Activated CD4-positive, alpha-beta T cell treated with anti-CD3 and anti-CD28 coated beads, Interleukin-2, Interleukin-6, amounts not matched to agents 100 ng/mL and 50 ng/mL, durations not matched to agents 16 hours and 8 hours (primary cell): ENCODE results near the gene CCDC18.
A peak's percentile ranks its signal among the peaks of the same experiment; 100 is the strongest.
"Not testable (repeated sequence)": the region's sequence is repeated elsewhere in the genome, so short reads cannot be mapped to it uniquely, and the experiment has no call there.

Experiments
- DNase-seq: peaks from one replicate; pipeline ENCODE4 v3.0.0-alpha.2; 2020

The CCDC18 gene

DNA sequence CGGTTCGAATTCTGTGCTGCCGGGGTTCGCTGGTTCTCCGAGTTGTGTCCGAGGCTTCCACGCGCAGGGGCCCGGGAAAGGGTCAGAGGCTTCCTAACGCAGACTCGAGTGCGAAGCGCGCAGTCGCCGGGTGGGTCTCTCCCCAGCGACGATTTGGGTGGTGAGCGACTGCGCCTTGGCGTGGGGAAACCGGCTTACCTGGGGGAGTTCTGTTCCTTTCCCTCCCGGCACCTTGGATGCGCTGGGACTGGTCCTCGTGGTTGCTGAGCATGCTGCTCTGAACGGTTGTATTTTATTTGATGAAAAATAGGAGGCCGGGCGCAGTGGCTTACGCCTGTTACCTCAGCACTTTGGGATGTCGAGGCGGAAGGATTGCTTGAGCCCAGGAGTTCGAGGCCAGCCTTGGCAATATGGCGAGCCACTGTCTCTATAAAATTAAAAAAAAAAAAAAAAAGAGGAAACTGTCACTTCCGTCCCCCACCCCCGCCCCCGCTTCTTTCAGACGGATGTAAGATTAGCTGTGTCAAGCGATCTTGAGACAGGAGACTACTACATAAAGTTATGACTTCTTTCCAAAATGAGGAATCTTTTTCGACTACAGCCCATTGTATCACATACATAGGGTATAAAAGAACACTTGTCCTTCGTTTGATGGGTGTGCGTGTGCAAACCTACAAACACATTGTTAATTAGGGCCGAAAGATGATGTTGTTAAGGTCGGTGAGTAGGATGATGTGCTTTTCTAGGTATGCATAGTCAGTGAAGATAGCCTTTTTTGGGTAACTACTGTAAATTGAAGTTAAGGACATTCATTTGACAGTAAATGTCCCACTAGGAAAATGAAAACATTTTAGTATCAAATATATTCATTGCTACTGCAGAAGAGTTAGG lies at the start of gene CCDC18:
Gene CCDC18, plus strand, starts transcription at position 2 of the 891 bp plus-strand sequence. CDS start 2,638 bp downstream, outside the sequence.
- DNase-seq, result peak; percentile 61

- no peak for DNase-seq
Measured at GRCh38 chr1:93132638-93133037, 47.9 kb upstream of the CCDC18 start.

DNA sequence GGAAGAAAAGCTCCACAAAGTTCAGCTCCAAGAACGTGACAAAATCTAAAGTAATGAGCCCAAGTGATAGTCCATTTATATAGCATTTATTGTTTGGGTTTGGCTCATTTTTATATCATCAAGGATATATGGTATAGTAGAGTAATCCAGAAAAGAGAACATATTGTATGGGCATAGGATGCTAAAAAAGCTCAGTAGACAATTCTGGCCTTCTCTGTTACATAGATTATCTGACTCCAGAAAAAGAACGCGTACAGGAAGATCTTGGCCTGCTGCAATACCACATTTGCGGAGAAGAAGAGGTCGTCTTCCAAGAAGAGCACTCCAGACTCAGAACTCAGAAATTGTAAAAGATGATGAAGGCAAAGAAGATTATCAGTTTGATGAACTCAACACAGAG lies 44.1 kb upstream of the CCDC18 start:
- no peak for DNase-seq

- no peak for DNase-seq
Measured at GRCh38 chr1:93137604-93138292, 42.8 kb upstream of the CCDC18 start.

GRCh38 chr1:93140106-93140505 lies 40.4 kb upstream of the CCDC18 start:
- DNase-seq, result no peak

DNA sequence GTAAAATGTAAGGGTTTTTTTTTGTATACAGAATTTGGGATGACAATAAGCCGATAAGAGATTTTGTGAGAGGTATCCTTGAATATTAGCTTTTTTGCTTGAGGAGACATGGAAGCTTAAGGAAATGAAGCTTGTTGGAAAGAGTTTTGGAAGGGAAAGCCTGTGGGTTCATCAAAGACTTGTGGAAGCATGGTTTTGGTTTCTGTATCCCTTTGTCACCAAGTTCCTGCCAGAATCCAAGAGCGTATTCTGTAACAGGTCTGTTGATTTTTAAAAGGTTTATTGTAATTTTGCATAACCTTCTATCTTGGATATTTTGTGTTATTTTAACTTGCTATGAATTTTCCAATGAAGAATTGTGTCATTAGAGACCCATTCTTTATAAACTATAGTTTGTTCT lies 38.4 kb upstream of the CCDC18 start:
- no peak for DNase-seq

DNA sequence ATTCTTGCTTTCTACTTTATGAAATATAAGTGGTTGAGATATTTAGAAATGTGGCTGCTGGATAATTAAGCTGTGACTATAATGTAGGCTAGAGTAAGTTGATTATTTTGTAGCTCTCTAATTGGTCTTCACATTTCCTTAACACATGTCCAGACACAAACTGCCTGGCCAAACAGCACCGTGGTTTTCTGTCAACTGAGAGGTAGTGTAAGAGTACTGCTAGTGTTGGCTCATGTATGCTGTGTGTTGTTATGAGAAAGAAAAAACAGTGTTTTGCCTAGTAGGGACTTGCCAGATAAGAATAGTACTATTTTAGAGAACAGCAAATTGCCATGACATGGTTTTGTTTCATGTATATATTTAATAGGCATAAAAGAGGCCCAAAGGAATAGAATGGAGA lies 37.4 kb upstream of the CCDC18 start:
- no peak for DNase-seq

- DNase-seq, result no peak
Measured at GRCh38 chr1:93143769-93144168, 36.8 kb upstream of the CCDC18 start.

GRCh38 chr1:93148001-93148400 lies 32.5 kb upstream of the CCDC18 start:
- no peak for DNase-seq

DNA sequence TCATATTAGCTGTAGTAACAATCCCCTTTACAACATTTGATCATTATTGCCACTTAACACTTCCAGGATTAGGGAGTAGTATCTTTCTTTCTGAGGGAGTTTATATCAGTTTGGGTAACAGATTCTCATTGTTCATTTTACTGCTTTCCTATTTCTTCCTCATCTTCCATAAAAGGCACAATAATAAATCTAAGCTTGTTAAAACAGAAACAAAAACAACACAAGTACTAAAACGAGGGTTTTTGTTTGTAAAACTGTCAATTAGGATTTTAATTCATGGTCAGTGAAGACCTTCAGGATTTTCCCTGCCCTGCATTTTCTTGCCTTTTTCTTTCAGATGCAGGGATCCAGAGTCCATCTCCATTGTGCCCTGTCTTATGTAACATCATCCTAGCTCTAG lies 29.8 kb upstream of the CCDC18 start:
- no peak for DNase-seq

GRCh38 chr1:93151474-93151873 lies 29.1 kb upstream of the CCDC18 start:
- DNase-seq, result no peak

DNA sequence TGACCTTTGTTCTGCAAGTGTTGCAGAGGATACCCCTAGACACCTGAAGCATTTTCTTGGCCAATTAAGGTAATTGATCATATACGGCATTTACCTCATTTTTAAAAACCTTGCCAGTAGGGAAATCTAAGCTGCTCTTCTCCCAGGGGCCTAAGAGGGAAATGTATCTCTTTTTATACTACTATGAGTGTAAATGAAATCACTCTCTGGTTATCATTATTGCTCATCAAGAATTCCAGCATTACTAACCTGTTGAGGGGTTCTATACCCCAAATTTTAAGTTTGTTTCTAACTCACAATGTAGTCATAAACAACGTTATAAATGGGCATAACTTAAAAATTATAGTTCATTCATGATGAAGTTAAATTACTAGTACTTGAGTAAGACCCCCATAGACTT lies 27.7 kb upstream of the CCDC18 start:
- no peak for DNase-seq

- no peak for DNase-seq
Measured at GRCh38 chr1:93154898-93155297, 25.6 kb upstream of the CCDC18 start.

- peak; percentile 22 for DNase-seq
Measured at GRCh38 chr1:93155335-93155734, 25.2 kb upstream of the CCDC18 start.

DNA sequence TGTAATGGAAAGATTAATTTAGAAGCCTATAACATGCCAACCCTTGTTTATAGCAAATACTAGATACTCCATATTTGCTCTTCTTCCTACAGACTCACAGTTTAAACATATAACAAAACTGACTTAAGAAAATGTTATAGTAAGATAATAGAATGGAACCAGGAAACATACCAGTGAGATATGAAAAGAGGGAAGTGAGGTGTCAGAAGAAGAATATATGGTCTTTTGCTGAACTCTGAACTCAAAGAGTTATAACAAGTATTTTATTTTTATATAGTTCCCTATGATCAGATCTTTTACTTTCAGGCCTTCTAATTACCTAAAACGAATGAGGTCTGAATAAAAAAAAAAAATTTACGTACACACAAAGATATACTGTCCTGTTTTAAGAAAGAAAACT lies 21.2 kb upstream of the CCDC18 start:
- no peak for DNase-seq

DNA sequence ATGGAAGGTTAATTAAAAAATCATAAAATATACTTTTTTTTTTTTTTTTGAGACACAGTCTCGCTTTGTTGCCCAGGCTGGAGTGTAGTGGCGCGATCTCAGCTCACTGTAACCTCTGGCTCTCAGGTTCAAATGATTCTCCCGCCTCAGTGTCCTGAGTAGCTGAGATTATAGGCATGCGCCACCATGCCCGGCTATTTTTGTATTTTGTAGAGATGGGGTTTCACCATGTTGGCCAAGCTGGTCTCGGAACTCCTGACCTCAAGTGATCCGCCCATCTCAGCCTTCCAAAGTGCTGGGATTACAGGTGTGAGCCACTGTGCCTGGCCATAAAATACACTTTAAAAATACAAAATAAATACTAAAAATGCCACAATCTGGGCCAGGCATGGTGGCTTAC lies 17.2 kb upstream of the CCDC18 start:
- DNase-seq, result not testable (repeated sequence)

- DNase-seq, result no peak
Measured at GRCh38 chr1:93164816-93165215, 15.7 kb upstream of the CCDC18 start.

GRCh38 chr1:93165895-93166294 lies 14.6 kb upstream of the CCDC18 start:
- DNase-seq, result not testable (repeated sequence)

- DNase-seq, result no peak
Measured at GRCh38 chr1:93167006-93167405, 13.5 kb upstream of the CCDC18 start.

- not testable (repeated sequence) for DNase-seq
Measured at GRCh38 chr1:93170141-93170678, 10.3 kb upstream of the CCDC18 start.

GRCh38 chr1:93171549-93172034 lies 8.9 kb upstream of the CCDC18 start:
- no peak for DNase-seq

DNA sequence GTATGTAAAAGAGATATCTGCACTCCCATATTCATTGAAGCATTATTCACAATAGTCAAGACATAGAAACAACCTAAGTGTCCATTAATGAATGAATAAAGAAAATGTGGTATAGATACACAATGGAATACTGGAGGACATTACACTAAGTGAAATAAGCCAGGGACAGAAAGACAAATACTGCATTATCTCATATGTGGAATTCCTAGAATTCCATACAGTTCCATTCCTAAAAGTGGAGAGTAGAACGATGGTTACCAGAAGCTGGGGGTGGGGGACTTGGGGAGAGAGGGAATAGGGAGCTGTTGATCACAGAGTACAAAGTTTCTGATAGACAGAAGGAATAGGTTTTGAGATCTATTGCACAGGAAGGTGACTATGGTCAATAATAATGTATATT lies 7.7 kb upstream of the CCDC18 start:
- no peak for DNase-seq

GRCh38 chr1:93174638-93175037 lies 5.9 kb upstream of the CCDC18 start:
- not testable (repeated sequence) for DNase-seq

DNA sequence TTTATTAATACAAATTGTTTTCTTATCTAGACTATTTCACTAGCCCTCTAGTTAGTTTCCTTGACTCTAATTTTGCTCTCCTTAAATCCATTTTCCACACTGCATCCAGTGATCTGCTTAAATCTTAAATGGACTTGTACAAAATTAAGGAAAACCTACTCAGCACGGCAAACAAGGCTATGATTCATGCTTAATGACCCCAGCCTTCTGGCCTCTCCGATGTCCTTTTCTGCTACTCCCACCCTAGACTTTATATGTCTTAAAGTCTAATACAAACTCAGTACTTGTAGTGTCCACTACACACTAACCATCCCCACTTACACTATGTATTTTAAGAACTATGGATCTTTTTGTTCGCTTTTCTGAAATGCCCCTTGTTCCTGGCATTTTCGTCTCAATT lies 2.5 kb upstream of the CCDC18 start:
- no peak for DNase-seq
